ENCODE results near the gene DDT.
"Not testable (repeated sequence)": the region's sequence is repeated elsewhere in the genome, so short reads cannot be mapped to it uniquely, and the experiment has no call there.

DDT gene

GRCh38 chr22:23952794-23953405, 21.3 kb downstream of the DDT start:
- DNase-seq (ENCODE audit: low read depth), result not testable (repeated sequence)

GRCh38 chr22:23951383-23951782, 22.9 kb downstream of the DDT start:
- not testable (repeated sequence) for DNase-seq (ENCODE audit: low read depth)

GRCh38 chr22:23949764-23950163, 24.5 kb downstream of the DDT start:
- DNase-seq (ENCODE audit: low read depth), result not testable (repeated sequence)

- DNase-seq (ENCODE audit: low read depth), result not testable (repeated sequence)
These were observed 26.9 kb downstream of the DDT start for GRCh38 chr22:23947391-23947790.

GRCh38 chr22:23940166-23940565, 34.1 kb downstream of the DDT start:
- not testable (repeated sequence) for DNase-seq (ENCODE audit: low read depth)

GRCh38 chr22:23939017-23939357, 35.3 kb downstream of the DDT start:
- DNase-seq (ENCODE audit: low read depth), result no peak

- DNase-seq (ENCODE audit: low read depth), result no peak
These were observed 35.8 kb downstream of the DDT start for GRCh38 chr22:23938328-23939016.

- no peak for DNase-seq (ENCODE audit: low read depth)
These were observed 47.7 kb downstream of the DDT start for GRCh38 chr22:23926561-23926960.

- DNase-seq (ENCODE audit: low read depth), result no peak
These were observed 49.1 kb downstream of the DDT start for GRCh38 chr22:23925020-23925606.

GRCh38 chr22:23922921-23923320, 51.3 kb downstream of the DDT start:
- DNase-seq (ENCODE audit: low read depth), result no peak

- DNase-seq (ENCODE audit: low read depth), result not testable (repeated sequence)
These were observed 52.5 kb downstream of the DDT start for GRCh38 chr22:23921586-23922201.
